GM18858 (cell line): ENCODE data around the gene PGAP2.
"Not testable (repeated sequence)": the region's sequence is repeated elsewhere in the genome, so short reads cannot be mapped to it uniquely, and the experiment has no call there.

Experiments
- ATAC-seq: cut with Tn5 transposase; IDR thresholded peaks from one replicate; pipeline ENCODE4 v1.9.1; 2021; ENCODE audit not compliant: unreplicated experiment

Gene PGAP2

DNA sequence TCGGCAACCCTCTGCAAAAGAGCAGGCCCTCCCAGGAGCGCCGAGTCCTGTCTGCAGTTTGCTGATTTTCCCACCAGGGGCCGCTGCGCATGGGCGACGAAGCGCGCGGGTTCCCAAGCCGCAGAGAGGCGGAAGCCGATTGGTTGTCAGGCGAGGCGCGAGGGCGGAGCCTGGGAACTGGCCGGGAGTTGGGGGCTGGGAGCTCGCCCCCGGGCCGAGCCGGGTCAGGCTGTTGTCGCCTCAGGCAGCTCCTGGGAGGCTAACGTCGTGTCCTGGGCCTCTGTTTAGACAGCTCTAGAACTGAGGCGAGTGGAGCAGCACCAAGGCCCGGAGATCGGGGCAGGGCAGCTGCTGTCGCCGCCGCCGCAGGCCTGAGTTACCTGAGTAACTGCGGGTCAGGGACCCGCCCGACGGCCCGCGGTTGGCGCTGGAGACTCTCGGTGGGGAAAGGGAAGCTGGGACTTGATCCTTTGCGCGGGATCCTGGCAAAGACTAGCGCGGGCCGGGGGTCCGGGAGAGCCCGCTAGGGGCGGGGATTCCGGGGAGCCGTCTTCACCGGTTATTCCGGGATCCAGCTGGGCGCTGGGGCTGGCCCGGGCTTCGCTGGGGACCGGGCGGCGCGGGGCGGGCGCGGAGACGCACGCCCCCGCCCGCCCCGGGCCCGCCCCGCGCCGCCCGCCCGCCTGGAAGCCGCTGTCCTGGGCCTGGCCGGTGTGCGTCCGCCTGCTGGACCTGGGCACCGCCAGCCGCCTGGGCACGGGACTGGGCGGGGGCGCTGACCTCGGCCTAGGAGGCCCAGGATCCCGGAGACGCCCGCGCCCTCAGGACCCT is 46.8 kb downstream of the PGAP2 start, which contains the start of gene STIM1:
Gene STIM1 (plus strand): TSS at position 688 of the 831 bp plus-strand sequence. CDS start 607 bp downstream, outside the sequence.
- ATAC-seq = peak; percentile 53

DNA sequence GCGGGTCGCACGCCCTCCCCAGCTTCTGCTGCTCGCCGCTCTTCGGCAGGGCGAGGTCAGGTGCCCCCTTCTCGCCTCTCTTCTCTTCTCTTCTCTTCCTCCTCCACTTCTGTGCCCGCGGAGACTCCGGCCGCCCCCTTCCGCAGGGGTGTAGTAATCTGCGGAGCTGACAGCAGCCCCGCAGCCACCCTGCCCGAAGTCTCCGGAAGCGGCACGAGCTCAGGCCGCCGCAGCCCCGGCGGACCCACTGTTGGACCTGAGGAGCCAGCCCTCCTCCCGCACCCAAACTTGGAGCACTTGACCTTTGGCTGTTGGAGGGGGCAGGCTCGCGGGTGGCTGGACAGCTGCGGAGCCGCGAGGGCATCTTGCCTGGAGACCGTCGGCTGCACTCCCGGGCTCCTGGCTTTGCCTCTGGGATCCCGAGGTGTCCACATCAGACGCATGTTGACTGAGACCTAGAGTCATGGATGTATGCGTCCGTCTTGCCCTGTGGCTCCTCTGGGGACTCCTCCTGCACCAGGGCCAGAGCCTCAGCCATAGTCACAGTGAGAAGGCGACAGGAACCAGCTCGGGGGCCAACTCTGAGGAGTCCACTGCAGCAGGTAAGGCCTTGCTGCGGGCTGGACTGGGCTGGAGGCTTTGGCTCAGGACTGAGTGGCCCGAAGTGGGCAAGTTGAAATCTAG is 47.6 kb downstream of the PGAP2 start:
- peak; percentile 3 for ATAC-seq

DNA sequence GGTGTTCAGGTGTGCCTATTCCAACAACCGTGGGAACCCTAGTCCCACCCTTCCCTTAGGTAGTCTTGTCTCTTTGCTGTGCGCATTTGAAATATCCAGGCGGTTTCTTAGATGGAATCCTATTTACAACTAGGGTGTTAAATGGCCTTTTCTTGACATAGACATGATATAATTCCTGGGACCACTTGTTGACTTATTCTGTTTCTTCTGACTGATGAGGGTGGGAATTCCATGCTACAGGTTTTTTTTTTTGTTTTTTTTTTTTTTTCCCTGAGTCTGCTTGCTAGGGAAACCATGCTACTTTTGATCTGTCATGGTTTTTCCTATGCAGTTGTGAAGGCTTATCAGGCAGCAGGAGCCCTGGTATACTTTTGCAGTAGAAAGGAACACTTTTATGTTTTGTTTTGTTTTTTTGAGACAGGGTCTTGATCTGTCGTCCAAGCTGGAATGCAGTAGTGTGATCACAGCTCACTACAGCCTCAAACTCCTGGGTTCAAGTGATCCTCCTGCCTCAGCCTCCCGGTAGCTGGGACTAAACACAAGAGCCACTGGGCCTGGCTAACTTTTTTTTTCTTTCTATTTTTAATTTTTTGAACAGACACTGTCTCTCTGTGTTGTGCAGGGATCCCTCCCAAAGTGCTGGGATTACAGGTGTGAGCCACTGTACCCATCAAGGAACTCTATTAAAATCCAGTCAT is 48.6 kb downstream of the PGAP2 start:
- no peak for ATAC-seq

DNA sequence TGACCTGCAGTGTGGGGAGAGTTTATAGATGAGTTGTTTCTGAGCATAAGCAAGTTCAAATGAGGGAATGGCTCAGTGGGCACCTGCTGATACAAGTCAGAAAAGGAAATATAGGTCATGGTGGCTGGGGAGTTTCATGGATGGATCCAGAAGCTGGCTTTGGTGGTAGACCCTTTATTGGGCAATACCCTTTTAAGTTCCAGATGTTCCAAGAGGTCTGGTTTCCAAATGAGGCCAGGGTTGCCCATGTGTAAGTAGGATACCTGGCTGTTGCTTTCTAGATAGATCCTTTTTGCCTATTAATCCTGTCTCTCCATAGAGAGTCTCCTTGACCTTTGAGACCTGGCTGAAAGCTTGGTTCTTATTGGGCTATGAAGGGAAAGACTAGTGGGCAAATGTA is 49.3 kb downstream of the PGAP2 start:
- no peak for ATAC-seq

DNA sequence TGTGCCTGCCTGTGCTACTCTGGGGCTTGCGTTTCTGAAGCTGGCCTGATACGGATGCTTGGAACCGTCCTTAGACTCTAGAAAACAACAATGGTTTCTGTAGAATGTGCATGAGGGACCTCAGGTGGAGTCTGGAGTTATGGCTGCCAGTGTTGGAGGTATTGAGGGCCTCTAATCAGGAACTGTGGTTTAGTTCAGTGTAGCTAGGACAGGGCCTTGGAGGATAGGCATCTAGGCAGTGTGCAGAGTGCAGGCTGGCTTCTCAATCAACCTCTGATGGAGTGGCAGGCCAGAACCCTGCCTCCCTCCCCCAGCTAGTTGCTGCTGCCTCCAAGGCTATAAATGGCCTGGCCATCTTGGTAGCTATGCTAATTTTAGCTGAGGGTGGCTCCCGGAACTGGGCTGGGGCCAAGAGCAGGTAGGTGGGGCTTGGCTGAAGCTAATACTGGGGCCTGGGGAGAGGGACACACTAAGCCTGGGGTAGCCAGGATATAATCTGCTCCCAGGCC is 51.1 kb downstream of the PGAP2 start:
- ATAC-seq = peak; percentile 26

DNA sequence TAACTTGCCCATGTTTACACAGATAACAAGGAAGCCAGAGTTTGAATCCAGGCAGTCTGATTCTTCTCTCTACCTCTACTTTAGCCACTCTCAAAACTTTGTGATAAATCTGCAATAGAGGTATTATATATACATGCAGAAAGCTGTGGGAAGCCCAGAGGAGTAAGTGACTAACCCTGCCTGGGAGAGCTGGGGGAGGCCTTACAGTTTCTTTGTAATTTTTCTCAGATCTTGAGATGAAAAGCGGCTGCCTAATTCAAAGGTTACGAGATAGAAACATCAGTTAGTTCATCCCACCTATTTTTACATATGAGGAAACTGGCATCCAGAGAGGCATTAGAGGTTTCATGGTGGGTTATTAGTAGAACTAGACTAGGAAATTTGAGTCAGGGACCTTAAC is 52.0 kb downstream of the PGAP2 start:
- ATAC-seq = no peak

DNA sequence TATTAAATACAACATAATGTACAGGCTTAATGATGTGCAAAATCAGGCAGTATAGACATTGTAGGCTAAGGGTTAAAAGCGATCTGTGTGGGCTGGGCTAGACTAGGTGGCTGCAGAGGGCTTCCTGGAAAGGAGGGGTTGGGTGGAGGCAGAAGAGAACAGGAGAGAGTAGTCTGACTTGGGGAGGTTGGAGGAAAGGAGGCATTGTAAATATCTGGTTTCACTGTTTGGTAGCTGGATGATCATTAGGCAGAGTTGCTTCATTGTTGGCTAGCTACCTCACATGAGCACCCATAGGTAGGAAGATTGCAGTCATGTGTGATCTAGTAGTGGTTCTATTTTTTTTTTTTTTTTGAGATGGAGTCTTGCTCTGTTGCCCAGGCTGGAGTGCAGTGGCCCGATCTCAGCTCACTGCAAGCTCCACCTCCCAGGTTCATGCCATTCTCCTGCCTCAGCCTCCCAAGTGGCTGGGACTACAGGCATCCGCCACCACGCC is 52.6 kb downstream of the PGAP2 start:
- ATAC-seq = not testable (repeated sequence)

DNA sequence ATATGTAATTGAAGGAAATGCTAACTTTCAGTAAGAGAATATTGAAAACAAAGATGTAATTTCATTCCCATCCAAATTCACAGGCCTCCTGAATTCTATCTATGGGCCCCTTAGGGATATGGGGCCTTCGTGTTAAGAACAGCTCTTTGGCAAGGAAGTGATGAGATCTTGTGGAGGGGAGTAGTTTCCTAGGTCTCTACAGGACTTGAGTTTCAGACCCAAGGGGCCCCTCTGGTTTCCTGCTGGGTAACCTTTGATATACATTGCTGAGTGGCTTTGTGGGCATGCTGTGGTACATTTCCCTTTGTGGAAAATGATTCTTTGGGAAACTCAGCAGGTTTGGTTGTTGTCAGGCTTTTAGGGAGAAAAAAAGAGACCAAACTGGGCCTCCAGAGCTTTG is 53.3 kb downstream of the PGAP2 start:
- no peak for ATAC-seq

DNA sequence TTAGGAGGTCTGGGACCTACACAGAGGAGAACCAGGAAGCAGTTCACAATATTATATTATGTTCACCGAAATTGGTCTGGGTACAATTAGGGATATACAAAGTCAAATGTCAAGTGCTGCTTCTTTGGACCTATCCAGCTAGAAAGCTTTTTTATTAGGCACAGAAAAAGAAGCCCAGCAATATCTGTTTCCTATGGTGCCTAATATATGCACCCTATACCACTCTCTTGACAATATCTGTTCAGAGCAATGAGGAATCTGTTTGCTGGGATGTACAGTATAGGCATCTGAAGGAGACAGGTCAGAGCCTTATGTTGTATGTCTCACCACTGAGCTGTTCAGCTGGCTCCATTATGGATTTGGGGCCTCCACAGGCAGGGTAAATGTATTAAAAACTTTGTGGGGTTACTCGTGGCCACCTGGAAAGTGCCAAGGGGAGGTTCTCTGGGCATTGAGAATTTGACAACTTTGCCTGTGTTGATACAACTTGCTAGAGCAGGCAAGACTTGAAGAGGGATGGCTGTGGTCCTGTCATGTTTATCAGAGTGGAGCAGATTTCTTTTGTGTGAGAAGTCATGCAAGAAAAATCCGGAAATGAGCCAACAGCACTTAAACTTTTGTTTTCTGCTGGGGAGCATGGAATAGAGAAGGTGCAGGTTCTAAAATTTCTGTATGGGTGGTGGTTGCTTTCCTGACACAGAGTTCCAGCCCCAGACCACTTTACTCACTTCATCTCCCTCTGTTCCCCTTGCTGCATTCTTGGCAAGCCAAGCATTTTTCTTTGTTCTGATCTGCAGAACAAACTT is 57.2 kb downstream of the PGAP2 start:
- no peak for ATAC-seq

DNA sequence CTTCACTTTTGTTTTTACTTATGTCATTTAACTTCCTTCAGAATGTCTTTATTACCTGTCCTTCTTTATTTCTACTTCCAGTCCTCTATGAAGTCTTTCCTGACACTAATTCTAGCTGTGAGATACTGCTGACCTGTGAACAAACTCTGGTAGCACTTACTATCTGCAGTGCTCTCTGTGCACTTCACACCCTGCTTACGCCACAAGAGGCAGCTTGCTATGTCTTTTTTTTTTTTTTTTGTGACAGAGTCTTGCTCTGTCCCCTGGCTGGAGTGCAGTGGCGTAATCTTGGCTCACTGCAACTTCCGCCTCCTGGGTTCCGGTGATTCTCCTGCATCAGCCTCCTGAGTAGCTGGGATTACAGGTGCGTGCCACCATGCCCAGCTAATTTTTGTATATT is 57.8 kb downstream of the PGAP2 start:
- no peak for ATAC-seq

DNA sequence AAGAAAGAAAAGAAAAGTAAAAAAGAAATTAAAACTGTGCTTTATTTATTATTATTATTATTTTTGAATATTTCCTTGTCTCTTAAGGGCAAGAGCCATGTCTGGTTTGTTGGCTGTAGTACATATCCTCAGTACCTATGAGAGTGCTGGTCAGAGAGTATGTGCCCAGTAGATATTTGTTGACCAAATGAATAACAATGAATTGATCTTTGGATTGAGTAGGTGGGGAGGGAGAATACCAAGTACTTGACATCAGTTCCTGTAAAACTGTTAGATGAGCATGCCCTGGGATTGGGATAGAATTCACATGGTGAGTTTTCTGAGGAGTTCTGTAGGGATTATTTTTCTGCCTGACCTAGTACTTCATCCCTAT is 58.5 kb downstream of the PGAP2 start:
- ATAC-seq = no peak

DNA sequence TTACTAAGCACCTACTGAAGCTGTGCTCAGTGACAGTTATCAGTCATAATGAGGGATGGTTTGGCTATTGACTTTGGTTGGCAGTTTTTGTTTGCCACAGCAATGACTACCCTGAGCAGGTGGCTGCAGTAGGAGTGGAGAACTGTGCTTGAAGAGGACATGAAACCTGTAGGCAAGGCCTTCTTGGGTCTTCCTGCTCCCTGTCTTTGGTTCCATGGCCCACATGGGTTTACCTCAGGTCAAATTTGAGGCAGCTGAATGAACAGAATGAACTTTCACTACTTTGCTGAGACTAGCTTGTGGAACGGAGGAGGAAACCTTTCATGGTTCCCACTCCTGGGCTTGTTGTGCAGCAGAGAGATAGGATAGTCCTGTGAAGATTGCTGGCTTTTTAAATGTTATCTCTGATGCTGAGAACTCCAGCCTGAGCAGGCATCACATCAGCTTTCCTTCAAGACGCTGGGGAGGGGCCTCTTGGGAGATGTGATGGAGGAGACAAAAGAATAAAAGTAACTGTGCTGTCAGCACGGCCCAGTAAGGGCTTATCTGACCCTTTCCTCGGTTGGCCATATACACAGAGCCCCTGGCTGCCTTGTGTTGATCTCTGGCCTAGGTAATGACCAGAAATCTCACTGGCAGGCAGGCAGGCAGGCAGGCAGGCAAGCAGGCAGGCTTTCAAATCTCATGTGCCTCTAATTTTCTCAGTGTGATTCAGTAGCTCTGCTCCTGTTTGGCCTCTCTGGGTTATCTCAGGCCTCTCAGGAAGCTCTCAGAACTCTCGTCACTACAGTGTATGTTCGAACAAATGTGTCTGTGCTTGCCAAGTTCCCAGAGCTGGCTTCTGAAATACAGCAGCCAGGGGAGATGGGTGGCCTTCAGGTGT is 59.1 kb downstream of the PGAP2 start:
- peak; percentile 53 for ATAC-seq

DNA sequence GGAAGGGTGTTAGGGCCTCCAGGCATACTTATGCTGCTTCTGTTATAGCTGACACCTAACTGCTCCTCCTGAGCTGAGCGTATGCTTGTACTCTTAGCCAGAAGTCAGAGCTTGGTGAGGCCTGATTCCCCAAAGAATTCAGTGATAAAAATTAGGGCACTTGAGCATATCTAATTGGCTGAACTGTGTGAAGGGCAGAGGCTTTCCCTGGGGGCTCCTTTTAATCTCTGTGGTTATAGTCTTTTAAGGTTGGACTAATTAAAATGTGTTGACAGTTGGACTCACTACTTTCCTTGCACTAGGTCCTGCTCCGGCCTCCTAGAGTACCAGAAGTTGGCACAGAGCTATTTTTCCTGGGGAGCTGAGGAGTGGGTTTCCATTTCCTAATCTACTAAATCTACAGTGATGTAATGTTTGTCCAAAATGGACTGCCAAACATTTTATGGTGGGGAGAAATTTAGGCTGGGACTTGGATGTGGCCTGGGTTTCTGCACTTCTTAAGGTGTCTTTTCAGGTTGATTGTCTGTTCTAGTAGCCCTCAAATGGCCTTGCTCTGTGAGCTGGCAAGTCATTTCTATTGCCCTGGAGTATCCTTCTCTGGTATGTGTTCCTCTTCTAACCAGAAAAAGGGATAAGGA is 65.5 kb downstream of the PGAP2 start:
- no peak for ATAC-seq
